ENCODE results near the gene EXOC7. TPM values are rescaled to one million over a fixed set of nuclear protein-coding genes. Genes with fewer than 3 reads are reported as not detected.

The EXOC7 gene
- total and polyA plus RNA-seq, 2 of the 8 experiments (the other 6 are each of a cell fraction or from before 2014, with no cell fraction given), result 77.1 to 92.6 TPM

- 0 out of 2 replicates have a peak within 1 kb of the TSS, but pooled peaks have one; percentile 10 for H2BK5ac ChIP-seq (ENCODE audit: low read depth, low read length)
- peak within 1 kb of the TSS; percentile 50 for H3K4ac ChIP-seq (replicated peaks; ENCODE audit: insufficient read length, low read depth, low read length)
- no peaks in the 10 kb centered on the region for H3K79me2 ChIP-seq (ENCODE audit: control insufficient read depth in 1 of 2, insufficient read depth in 2 of 2, low read length in 2 of 2)
- peaks cover 2 to 15% of the 10 kb centered on the region in 2 experiments for H4K20me1 ChIP-seq (replicated peaks in 1 of 2; ENCODE audit: control insufficient read depth in 1 of 2, insufficient read depth in 2 of 2, low read length in 2 of 2)
- H3K9ac ChIP-seq (replicated peaks in 1 of 4; ENCODE audit: extremely low read depth in 1 of 4, low read depth in 3 of 4, low read length in 3 of 4), result 0 out of 7 replicates have a peak within 1 kb of the TSS, but pooled peaks of 1 of the 4 experiments have one; percentile 2
- peaks cover 0 to 9% (median 8%) of the 10 kb centered on the region in 4 experiments; a peak in 5 of 8 replicates for H3K36me3 ChIP-seq (ENCODE audit: control insufficient read depth in 2 of 4, insufficient read depth in 4 of 4, low read length in 3 of 4)
- H2BK120ac ChIP-seq (replicated peaks; ENCODE audit: low read depth, low read length), result no peak within 1 kb of the TSS
- peaks cover 0 to 45% (median 39%) of the 10 kb centered on the region in 4 experiments; a peak in 6 of 7 replicates for H3K4me1 ChIP-seq (replicated peaks in 1 of 4; ENCODE audit: control insufficient read depth in 3 of 4, insufficient read depth in 4 of 4, low read length in 3 of 4)
- H2AK5ac ChIP-seq (ENCODE audit: low read depth, low read length), result peak within 1 kb of the TSS; percentile 7; the same call in 1 of the 2 replicates
- H4K91ac ChIP-seq (replicated peaks; ENCODE audit: insufficient read length, low read length), result no peak within 1 kb of the TSS
- FAIRE-seq (no peak), DNase-seq (ENCODE audit: low read depth in 1 of 2, low spot score in 2 of 2) (no peak)
- peak within 1 kb of the TSS in 3 of 4 experiments; percentile 15 to 51 (median 34); a peak in 4 of 8 replicates for H3K4me3 ChIP-seq (ENCODE audit: extremely low read depth in 1 of 4, insufficient read depth in 2 of 4, low read depth in 3 of 4, low read length in 4 of 4)
- POLR2A ChIA-PET (ENCODE audit: partially characterized antibody), result interaction anchor here (0.9 to 4.0 kb wide), 15 partner anchors 8 to 200 kb away, joined by 3 to 28 read pairs (median 7); partner anchors contain the start of genes EXOC7, MRPL38 and TRIM47
- H2BK15ac ChIP-seq (ENCODE audit: low read length), result peak within 1 kb of the TSS; percentile 65; the same call in 1 of the 2 replicates
- H3K9me3 ChIP-seq (ENCODE audit: insufficient read depth in 2 of 2, low read depth in 1 of 2, low read length in 1 of 2), result no peaks in the 10 kb centered on the region
- CTCF ChIA-PET (ENCODE audit: partially characterized antibody), result interaction anchor here (1.1 to 7.6 kb wide), 8 partner anchors 14 to 210 kb away, joined by 3 to 36 read pairs (median 4); no protein-coding TSS in a partner anchor
- no peak within 1 kb of the TSS for H3K27ac ChIP-seq (ENCODE audit: low read depth, low read length)
- no peak within 1 kb of the TSS for H3K56ac ChIP-seq (replicated peaks; ENCODE audit: insufficient read length, low read depth, low read length)
- H3K79me1 ChIP-seq (ENCODE audit: low read depth, low read length), result no peaks in the 10 kb centered on the region
- peak within 1 kb of the TSS; percentile 23 for H4K8ac ChIP-seq (ENCODE audit: extremely low read depth, insufficient read depth, low read length)
- peak within 1 kb of the TSS; percentile 76 to 80 for H3K4me2 ChIP-seq (ENCODE audit: insufficient read depth in 1 of 2, low read depth in 2 of 2, low read length in 2 of 2)
- peak within 1 kb of the TSS; percentile 55; the same call in 1 of the 2 replicates for H2BK12ac ChIP-seq (ENCODE audit: low read depth, low read length)
- no peak within 1 kb of the TSS for H3K14ac ChIP-seq (ENCODE audit: insufficient read length)
- H3K23ac ChIP-seq (ENCODE audit: insufficient read length), result no peak within 1 kb of the TSS
- peaks cover 20% of the 10 kb centered on the region; the same call in 1 of the 2 replicates for H3K23me2 ChIP-seq (ENCODE audit: low read depth, low read length)
- TF ChIP-seq BACH1 (IDR thresholded peaks at IDR 0.05; ENCODE audit: low read length) (no peak), POLR2AphosphoS5 (IDR thresholded peaks at IDR 0.05; ENCODE audit: low read depth, low read length) (peak; percentile 48; the same call in 1 of the 2 replicates)
- H4K5ac ChIP-seq (ENCODE audit: insufficient read length, low read depth, low read length), result no peak within 1 kb of the TSS
- H3K27me3 ChIP-seq (replicated peaks in 1 of 4; ENCODE audit: control insufficient read depth in 3 of 4, extremely low read depth in 1 of 4, insufficient read depth in 3 of 4, low read length in 3 of 4), result peaks cover 48 to 61% (median 58%) of the 10 kb centered on the region in 4 experiments
- 89% methylated on average over 17 of the region's 17 CpGs; no CpG with 5 or more reads in 1 of the 2 experiments for WGBS, 2 experiments (ENCODE audit: extremely low coverage in 1 of 2, insufficient coverage in 1 of 2, insufficient read length in 1 of 2, insufficient replicate concordance in 2 of 2, low coverage in 1 of 2, low lambda C conversion rate in 2 of 2, missing lambda C conversion rate in 1 of 2)
- H2BK20ac ChIP-seq (ENCODE audit: low read length), result no peak within 1 kb of the TSS
- H3K18ac ChIP-seq (ENCODE audit: extremely low read depth, low read length), result peak within 1 kb of the TSS; percentile 55
- H2AFZ ChIP-seq (ENCODE audit: low read length), result no peak within 1 kb of the TSS
These were observed 24.6 kb downstream of the EXOC7 start, which contains the start of gene ZACN for GRCh38 chr17:76078860-76079534. Gene ZACN (plus strand): TSS chr17:76079182. CDS start chr17:76079265, 83 bp downstream.

Measured in H1 (cell line).